GM18870 (cell line): ENCODE measurements around the gene DAAM1.
A peak's percentile ranks its signal among the peaks of the same experiment; 100 is the strongest.

Source experiments
- ATAC-seq: cut with Tn5 transposase; IDR thresholded peaks from one replicate; pipeline ENCODE4 v1.9.1; 2021; ENCODE audit warnings: moderate library complexity; ENCODE audit not compliant: unreplicated experiment

The DAAM1 gene

GRCh38 chr14:59215757-59216156, 27.3 kb downstream of the DAAM1 start:
- ATAC-seq, result no peak

GRCh38 chr14:59217011-59217410, 28.5 kb downstream of the DAAM1 start:
- ATAC-seq, result no peak

GRCh38 chr14:59221568-59221967, 33.1 kb downstream of the DAAM1 start:
- no peak for ATAC-seq

DNA sequence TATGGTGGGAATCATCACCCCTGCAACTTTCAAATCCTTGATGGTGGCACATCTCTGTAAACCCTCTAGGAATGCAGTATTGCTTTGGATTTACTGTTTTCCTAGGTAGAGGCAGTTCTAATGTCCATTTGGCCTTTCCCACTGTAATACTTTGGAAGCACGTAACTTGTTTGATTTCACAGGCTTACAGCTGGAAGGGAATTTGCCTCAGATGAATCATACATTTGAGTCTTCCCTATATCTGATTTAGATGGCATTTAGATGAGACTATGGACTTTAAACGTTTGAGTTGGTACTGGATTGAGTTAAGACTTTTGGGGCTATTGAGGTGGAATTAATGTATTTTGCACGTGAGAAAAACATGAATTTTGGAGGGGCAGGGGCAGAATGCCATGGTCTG, 35.9 kb downstream of the DAAM1 start:
- ATAC-seq, result no peak

DNA sequence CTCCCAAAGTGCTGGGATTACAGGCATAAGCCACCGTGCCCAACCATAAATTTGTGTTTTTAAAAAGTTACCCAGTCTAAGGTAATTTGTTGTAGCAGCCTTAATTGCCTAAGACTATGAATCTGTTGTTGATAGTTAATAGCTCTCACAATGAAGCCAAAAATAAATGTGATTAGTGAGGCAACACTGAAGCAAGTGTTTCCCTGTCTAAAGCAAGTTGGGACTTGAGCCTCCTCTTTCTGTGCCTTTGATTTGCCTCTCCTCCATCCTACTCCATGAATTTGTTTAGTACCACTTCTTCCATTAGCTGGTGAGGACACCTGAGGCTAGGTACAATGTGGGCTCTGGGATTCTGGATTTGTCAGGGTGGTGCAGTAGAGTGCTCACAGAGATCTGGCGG, 36.8 kb downstream of the DAAM1 start:
- no peak for ATAC-seq

DNA sequence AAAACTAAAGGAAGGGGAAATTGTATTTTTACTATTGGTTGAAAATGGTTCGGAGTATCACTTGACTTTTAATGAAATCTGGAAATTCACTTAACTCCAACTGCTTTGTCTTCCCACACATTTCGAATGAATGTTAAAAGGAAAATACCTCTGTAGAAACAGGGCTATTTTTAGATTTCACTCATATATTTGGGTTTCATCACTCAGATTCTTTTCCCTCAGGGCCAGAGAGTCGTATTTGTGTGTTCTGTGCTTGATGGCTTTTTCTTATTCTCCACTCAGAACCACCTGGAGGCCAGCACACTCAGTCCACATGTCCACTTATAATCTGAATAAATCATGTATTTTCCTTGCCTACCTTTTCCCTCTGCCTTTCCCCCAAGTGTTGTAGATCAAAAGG, 40.0 kb downstream of the DAAM1 start:
- ATAC-seq, result no peak

DNA sequence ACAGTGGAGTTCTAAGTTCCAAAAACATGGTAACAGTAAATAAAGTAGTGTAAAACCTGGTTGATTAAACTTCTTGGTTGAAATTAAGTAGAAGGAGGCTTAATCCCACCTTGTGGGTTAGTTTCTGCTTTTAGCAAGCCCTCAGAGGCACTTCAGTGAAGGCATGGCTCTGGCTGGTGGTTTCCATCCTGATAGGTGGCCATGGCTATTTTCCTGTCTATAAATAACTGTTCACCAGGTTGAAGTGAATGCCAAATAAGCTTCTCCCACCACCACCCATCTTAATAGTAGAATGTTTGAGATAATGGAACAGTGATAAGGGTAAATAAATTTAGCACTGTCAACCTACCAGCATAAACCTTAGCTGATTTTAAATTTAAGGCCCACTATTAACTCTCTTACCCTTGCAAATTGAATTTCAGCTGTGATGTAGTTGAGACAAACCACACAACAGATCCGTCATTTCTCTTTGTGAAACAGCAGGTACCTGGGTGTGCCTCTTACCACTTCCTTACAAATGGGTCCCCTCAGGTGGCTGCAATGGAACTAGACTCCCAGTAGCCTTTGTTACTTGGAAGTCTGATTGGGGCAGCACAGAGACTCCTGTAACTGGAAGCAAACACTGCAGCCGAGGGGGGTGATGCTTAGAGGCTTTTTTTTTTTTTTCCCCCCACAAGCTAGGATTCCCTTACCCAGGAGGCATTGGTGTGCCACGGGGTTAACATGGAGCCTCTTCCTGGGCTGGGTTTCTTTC, 41.4 kb downstream of the DAAM1 start:
- no peak for ATAC-seq

DNA sequence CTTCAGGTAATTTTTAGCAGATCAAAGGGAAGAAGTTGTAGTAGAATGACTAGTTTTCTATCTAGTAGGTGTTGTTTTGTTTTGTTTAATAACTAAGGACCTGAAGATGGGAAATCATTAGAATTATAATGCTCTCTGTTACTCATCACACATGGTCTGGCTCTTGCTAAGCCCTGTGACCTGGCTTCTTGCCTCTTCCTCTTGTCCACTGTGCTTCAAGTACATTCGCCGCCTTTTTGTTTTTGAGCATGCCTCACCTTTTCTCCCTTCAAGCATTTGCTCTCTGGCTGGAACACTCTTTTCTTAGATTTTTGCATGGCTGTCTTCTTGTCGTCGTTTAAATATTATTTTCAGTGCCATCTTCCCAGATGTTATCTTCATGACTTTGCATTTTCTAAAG, 47.7 kb downstream of the DAAM1 start:
- ATAC-seq, result no peak

DNA sequence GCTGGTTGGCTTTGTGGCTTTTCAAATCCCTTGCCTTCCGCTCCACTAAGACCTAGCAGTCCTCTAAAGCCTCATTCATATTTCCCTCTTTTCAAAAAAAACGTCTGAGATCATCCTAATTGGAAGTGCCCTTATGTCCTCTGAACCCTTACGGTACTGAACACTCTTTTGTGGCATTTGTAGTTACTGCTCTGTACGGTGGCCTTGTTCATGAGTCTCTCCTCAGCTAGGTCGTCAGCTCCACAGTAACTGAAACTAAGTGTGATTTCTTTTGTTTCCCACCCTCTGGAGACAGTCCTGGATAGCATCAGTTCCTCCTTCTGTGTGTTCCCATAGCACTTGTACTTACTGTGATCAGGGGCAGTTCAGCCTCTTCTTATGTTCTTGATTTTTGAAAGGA, 49.7 kb downstream of the DAAM1 start:
- no peak for ATAC-seq

DNA sequence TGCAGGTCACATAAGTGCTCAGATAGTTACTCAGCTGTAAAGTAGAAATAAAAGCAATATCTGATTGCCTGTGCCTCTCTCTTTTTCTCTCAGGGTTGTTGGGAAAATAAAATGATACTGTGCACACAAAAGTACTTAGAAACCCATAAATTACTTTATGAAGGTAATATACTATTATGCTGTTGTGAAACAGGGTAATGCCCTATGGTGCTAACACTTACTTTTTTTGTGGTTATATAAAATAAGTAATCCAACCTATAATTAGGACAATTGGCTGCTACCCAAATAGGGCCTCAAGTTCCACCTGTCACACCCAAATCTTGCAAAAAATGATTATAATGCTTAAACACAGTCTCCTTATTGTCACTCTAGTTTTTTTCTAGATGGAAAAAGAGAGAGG, 50.6 kb downstream of the DAAM1 start:
- ATAC-seq, result no peak

- ATAC-seq, result peak; percentile 88
Observed at GRCh38 chr14:59240356-59240755, 51.9 kb downstream of the DAAM1 start.

- ATAC-seq, result no peak
Observed at GRCh38 chr14:59241121-59241520, 52.7 kb downstream of the DAAM1 start.

- ATAC-seq, result no peak
Observed at GRCh38 chr14:59243174-59243573, 54.7 kb downstream of the DAAM1 start.

DNA sequence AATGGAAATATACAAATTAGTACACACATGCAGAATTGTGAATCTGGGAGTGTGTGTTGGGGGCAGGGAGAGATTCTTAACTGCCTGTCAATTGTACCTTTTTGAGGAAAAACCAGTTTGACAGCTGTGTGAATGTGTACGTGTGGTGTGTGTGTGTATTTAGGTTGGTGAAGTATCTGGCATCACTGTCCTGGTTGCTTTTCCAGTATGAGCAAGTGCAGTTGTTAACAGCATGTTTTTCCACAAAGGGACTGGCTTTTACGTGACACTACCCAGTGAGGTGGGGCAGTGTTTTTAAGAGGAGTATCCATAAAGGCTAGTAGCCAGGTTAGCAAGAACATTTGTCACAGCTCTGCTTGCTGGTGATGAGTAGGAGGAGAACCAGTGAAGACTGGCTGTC, 56.1 kb downstream of the DAAM1 start:
- ATAC-seq, result no peak

GRCh38 chr14:59245809-59246295, 57.4 kb downstream of the DAAM1 start:
- ATAC-seq, result peak; percentile 89

DNA sequence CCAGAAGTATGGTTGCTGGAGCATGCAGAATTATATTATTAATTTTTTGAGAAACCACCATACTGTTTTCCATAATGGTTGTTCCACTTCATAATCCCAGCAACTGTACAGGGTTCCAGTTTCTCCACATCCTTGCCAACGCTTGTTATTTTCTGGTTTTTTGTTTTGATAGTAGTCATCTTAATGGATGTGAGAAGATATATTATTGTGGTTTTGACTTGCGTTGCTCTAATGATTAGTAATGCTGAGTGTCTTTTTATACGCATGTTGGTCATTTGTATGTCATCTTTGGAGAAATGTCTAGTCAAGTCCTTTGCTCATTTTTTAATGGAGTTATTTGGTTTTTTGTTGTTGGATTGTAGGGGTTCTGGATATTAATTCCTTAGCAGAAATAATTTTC, 58.1 kb downstream of the DAAM1 start:
- ATAC-seq, result no peak

DNA sequence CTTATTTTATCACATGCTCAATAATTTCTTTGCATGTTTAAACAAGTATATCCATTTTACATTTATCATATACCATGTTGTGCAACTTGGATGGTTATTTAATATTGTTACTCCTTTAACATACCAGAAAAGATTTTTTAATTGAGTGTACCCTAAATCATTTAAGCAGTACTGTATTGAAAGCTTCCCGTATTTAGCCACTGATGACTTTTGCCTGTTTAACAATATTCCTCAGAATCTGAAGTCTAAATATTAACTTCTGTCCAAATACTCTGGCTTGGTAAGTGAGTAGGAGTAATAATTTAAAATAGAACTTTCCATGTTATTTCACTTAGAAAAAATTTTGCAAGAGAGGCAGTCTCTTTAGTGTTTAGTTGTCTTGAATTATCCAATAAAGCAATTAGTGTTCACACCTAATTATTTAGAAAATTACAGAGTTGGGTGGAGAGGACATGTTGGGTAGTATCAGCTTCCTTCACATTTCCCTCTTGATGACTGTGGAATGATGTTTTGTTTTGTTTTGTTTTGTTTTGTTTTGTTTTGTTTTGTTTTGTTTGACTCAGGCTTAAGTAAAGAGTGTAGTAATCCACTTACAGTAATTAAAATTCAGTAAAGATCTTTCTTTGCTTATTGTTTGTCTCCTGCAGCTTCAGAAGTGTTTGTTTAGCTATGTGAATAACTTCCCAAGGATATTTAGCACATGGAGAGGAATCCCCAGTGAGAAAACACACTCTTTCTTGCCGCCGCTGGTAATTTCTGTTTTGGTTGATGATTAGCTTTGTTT, 59.5 kb downstream of the DAAM1 start:
- ATAC-seq, result no peak

DNA sequence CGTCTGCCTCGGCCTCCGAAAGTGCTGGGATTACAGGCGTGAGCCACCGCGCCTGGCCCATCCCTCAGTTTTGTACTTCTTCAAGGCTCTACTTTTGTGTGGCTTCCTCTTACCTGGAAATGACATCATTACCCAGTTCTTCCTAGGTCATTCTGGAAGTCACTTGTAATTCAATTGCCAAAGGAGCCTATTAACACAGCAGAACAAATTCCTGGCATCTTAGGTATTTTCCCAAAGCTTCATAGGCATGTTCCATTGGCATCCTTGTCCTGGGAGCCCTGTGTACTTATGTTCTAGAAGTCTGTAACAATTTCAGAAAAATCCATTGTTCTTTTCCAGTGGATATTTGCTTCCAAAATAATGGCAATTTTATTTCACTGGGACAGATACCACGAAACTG, 60.6 kb downstream of the DAAM1 start:
- no peak for ATAC-seq

DNA sequence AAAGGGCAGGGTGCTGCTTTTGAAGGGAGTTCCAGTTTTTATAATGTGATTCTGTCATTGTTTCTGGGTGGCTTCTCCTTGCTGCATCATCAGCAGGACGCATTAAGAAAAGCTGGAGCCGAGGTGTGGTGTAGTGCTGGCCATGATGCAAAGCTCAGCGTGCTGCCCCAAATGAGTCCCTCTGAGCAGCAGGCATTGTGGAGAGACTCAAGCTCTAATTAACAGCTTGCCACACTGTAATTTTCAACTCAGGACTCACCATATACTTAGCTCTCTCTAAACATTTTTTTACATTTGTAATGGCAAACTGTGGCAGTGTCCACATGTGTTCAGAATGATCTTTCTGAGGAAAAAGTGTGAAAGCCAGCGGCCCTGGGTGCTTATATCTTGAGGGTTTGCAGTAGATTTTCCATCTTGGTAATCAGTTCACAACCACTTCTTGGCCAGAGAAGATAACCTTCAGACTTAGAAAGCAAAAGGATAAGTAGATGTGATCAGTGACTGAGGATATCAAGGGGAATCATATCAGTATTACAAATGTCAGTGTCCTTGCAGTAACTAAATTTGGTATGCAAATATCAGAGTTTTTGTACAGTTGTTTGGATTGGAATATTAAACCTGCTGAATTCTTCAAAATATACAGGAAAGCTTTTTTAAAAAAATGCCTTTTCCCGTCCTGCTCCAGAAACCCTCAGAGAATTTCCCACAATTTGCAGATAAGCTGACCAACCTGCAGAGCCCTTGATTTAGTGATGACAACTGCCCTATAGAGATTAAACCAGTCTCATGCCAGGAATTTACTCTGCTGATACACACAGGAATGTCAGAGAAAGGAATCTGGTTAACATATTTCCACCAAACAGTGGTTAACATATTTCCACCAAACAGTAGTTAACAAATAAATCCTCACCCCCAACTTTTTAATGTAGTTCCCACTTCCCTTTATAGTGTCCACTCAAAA, 63.6 kb downstream of the DAAM1 start:
- ATAC-seq, result no peak

- no peak for ATAC-seq
Observed at GRCh38 chr14:59252772-59253500, 64.5 kb downstream of the DAAM1 start.

GRCh38 chr14:59253527-59253926, 65.1 kb downstream of the DAAM1 start:
- no peak for ATAC-seq
